ENCODE results near the gene ITPR1.
A peak's percentile ranks its signal among the peaks of the same experiment; 100 is the strongest.

Gene ITPR1

DNA sequence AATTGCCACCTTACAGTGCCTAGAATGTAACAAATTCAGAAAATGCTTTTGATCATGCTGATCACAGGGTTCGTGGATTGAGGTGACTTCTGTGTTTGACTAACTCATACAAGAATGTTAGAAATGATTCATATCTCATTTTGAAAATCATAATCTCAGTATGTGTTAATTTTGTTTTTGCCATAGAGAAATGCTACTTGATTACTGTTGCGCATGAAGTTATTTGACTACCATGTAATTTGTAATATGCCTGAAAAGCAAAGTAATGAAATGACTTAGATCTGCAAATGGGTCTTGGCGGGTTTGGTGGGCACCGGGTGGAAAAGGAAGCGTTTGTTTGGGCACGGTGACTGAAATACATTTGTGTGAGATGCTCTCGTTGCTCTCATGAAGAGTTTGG lies 312.5 kb downstream of the ITPR1 start:
- no peak for DNase-seq (ENCODE audit: low spot score)
- TF ChIP-seq CTCF (IDR thresholded peaks at IDR 0.05): no peak
- Histone ChIP-seq H3K27ac (peak overlapping the region; percentile 40 to 87), H3K4me3 (no peak overlapping the region)

DNA sequence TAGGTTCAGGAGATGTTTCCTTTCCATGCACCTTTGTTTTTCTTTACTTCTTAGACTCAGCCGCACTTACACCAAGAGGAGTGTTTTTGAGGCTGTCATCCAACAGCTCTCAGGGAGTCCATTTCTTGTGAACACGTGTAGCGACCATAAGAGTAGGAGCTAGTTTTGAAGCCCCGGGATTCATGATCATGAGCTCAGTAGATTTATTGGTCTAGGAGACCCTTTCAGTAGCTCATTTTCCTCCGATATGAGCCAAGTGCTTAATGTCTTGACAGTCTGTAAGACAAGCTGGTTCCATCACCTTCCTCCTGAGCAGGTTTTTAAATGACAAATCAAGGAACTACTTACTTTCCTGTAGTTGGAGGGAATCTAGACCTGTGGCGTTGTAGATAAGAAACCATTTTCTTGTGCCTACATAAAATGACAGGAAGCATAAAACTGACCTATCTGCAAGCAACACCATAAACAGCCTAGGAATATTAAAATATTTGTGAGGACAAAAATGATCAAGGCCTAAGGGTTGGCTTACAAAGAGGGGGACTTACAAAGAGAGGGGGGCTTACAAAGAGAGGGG lies 313.5 kb downstream of the ITPR1 start:
- no peak for DNase-seq (ENCODE audit: low spot score)
- TF ChIP-seq CTCF (IDR thresholded peaks at IDR 0.05): no peak
- Histone ChIP-seq H3K27ac (peak overlapping the region; percentile 86 to 87), H3K4me3 (no peak overlapping the region)

DNA sequence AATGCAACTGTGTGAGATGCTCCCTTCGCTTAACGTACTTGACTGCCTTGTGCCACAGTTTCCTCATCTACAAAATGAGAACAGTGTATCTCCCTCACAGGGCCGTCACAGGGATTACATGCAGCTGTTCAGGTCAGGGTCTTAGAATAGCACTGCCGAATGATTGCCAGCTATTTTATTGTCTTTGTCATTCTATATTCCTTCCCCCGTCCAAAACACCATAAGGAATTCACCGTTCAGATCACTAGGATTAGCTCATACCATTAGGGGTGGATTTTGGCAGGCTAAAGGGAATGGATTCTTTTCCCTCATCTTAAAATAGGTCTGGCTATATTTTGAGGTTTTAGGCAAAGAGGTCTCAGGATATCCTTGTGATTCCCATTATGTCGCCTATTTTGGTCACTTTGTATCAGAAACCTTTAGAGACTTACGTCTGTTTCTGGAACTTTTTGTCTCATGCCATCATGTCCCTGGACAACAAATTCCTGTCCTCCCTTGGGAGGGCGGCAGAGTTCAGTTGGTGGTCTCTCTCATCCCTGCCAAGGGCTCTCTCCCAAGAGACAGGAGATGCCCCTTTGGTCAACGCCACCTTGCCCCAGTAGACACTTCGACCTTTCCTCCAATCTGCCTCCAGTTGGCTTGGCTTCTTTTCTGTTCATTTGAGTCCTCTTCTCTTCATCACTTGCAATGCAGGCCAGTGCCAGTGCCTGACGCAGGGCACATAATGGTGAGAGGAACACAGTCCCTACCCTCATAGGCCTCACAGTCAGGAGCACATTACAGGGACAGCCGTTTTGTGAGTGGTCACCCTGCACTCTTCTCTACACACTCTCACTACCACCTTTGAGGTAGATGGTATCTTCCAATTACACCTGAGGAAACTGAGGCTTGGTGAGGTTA lies 314.5 kb downstream of the ITPR1 start:
- DNase-seq (ENCODE audit: low spot score): peak; percentile 84
- no peak overlapping the region for H3K4me3 ChIP-seq
- TF ChIP-seq CTCF (IDR thresholded peaks at IDR 0.05): no peak
- H3K27ac ChIP-seq: peak overlapping the region; percentile 86 to 87

DNA sequence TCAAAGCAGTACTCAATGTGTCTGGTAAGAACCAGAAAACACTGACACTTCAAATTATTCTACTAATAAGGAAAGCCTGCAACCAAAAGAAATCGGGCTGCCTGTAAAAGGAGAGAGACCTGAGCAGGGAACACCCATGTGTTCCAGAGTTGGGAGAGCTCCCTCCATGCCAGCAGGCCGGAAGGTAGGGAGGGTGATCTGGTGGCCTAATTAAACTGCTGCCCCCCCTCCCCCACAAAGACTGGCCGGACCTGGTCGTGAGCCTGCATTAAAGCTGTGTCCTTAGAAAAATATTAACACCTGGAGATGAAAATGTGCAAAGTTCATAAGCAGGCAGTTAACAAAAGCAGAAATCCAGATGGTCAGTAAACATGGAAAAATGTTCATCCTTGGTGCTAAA lies 315.5 kb downstream of the ITPR1 start:
- no peak for TF ChIP-seq CTCF (IDR thresholded peaks at IDR 0.05)
- H3K27ac ChIP-seq: peak overlapping the region; percentile 86 to 87
- no peak overlapping the region for H3K4me3 ChIP-seq
- DNase-seq (ENCODE audit: low spot score): no peak

GRCh38 chr3:4809922-4810321 lies 316.8 kb downstream of the ITPR1 start:
- TF ChIP-seq CTCF (IDR thresholded peaks at IDR 0.05): no peak
- peak overlapping the region; percentile 2 to 3 for H3K27ac ChIP-seq

DNA sequence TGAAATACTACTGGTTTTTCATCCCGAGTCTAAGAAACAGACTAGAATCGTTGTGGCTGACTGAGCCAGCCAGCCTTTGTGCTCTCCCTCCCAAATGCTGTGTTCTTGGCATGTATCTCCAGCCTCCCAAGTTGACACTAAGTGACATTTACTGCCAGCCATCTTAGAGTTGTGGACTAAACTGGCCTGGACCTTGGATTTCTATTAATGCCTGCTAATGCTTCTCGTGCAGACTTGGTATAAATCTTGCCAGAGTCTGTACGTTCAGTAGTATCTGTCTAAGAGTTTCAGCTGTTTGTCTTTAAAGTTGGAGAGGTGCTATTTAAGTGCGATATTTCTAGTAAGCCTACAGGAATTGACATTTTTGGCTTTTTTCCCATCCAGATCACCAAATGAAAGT lies 319.4 kb downstream of the ITPR1 start:
- H3K4me3 ChIP-seq: no peak overlapping the region
- peak overlapping the region; percentile 38 to 62 for H3K27ac ChIP-seq
- TF ChIP-seq CTCF (IDR thresholded peaks at IDR 0.05): no peak
- DNase-seq (ENCODE audit: low spot score): no peak

More at GRCh38 chr3:4809922-4810321, 316.8 kb downstream of the ITPR1 start:
- no peak for DNase-seq (ENCODE audit: low spot score)
- H3K4me3 ChIP-seq: no peak overlapping the region

GRCh38 chr3:4813909-4814304 lies 320.8 kb downstream of the ITPR1 start:
- Histone ChIP-seq H3K4me3 (no peak overlapping the region), H3K27ac (peak overlapping the region in 1 of 2 donors; percentile 48)
- DNase-seq (ENCODE audit: low spot score): no peak
- TF ChIP-seq CTCF (IDR thresholded peaks at IDR 0.05): no peak
